ENCODE data around the gene THRAP3.
"Not testable (repeated sequence)": the region's sequence is repeated elsewhere in the genome, so short reads cannot be mapped to it uniquely, and the experiment has no call there.

The THRAP3 gene

GRCh38 chr1:36222481-36223380, 1.5 kb upstream of the THRAP3 start:
- no peaks in the 10 kb centered on the region for H3K9me3 Mint-ChIP-seq
- peaks cover 8% of the 10 kb centered on the region for H3K36me3 Mint-ChIP-seq
- H3K27me3 Mint-ChIP-seq, result no peaks in the 10 kb centered on the region
- peaks cover 22% of the 10 kb centered on the region for H3K4me1 Mint-ChIP-seq
- ATAC-seq (ENCODE audit: low read depth) (no peak), DNase-seq (ENCODE audit: low spot score in 2 of 2) (no peak)
- peak overlapping the region; percentile 100 for H3K27ac Mint-ChIP-seq
- H3K4me3 Mint-ChIP-seq, result peak overlapping the region; percentile 99

- ATAC-seq (ENCODE audit: low read depth) (peak; percentile 33), DNase-seq (ENCODE audit: low spot score in 2 of 2) (peak in 1 of 2 donors; percentile 58)
- H3K9me3 Mint-ChIP-seq, result no peaks in the 10 kb centered on the region
- H3K27me3 Mint-ChIP-seq, result no peaks in the 10 kb centered on the region
- H3K4me1 Mint-ChIP-seq, result peaks cover 22% of the 10 kb centered on the region
- H3K27ac Mint-ChIP-seq, result peak overlapping the region; percentile 100
- H3K4me3 Mint-ChIP-seq, result peak overlapping the region; percentile 99
- H3K36me3 Mint-ChIP-seq, result peaks cover 8% of the 10 kb centered on the region
Observed at GRCh38 chr1:36223381-36223995, 755 bp upstream of the THRAP3 start.

DNA sequence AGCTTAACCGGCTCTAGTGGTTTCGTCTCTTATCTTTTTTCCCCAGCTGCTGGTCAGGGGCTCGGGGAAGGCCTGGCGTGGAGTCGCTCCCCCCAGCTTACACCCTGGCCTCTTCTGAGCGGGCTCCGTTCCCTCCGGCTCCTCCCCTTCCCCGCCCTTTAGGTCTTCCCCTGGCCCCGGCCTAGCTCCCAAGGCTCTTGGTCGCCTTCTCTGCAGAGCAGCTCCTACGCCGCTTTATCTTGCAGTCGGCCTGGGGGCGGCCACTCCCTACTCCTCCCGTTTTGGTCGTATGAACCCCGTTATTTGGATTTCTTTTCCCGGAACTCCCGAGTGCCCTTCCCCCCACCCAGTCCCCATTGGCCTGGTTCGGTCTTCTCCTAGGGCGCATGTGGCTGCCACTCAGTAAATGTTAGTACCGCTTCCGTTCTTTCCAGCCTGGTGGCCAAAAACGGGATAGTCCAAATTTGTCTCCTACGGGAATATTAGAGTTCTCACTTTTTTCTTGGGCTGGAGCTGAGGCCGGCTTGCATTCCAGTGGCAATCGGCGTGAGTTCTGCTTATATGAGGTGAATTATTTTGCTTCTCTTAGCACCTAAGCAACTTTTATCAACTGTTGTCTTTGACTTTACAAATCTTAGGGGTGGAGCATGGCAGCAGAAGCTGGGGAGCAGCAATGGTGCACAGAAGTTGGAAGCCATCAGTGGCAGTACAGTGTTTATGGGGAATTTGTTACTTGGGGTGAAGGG, 467 bp downstream of the THRAP3 start:
- ATAC-seq (ENCODE audit: low read depth) (peak; percentile 43), DNase-seq (ENCODE audit: low spot score in 2 of 2) (no peak)
- Mint-ChIP-seq H3K36me3 (peaks cover 8% of the 10 kb centered on the region), H3K9me3 (no peaks in the 10 kb centered on the region), H3K27ac (peak overlapping the region; percentile 100), H3K27me3 (no peaks in the 10 kb centered on the region), H3K4me3 (peak overlapping the region; percentile 99), H3K4me1 (peaks cover 22% of the 10 kb centered on the region)

GRCh38 chr1:36225283-36225899, 1.1 kb downstream of the THRAP3 start:
- H3K4me3 Mint-ChIP-seq, result peak overlapping the region; percentile 99
- DNase-seq (ENCODE audit: low spot score in 2 of 2) (no peak), ATAC-seq (ENCODE audit: low read depth) (no peak)
- H3K36me3 Mint-ChIP-seq, result peaks cover 8% of the 10 kb centered on the region
- H3K27ac Mint-ChIP-seq, result peak overlapping the region; percentile 100
- H3K4me1 Mint-ChIP-seq, result peaks cover 22% of the 10 kb centered on the region
- H3K9me3 Mint-ChIP-seq, result no peaks in the 10 kb centered on the region
- H3K27me3 Mint-ChIP-seq, result no peaks in the 10 kb centered on the region

DNA sequence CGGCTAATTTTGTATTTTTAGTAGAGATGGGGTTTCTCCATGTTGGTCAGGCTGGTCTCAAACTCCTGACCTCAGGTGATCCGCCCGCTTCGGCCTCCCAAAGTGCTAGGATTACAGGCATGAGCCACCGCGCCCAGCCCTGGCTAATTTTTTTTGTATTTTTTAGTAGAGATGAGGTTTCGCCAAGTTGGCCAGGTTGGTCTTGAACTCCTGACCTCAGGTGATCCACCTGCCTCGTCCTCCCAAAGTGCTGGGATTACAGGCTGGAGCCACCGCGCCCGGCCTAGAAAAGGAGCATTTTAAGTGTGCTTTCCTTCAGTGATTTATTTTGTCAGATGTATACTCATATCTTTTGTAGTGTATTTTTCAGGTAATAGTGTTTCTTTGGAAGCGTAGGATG, 6.0 kb downstream of the THRAP3 start:
- H3K4me3 Mint-ChIP-seq; H3K9me3 Mint-ChIP-seq; H3K27me3 Mint-ChIP-seq; ATAC-seq (ENCODE audit: low read depth); H3K27ac Mint-ChIP-seq; DNase-seq (ENCODE audit: low spot score in 2 of 2): not testable (repeated sequence)
- H3K36me3 Mint-ChIP-seq, result peaks cover 14% of the 10 kb centered on the region
- H3K4me1 Mint-ChIP-seq, result peaks cover 31% of the 10 kb centered on the region

DNA sequence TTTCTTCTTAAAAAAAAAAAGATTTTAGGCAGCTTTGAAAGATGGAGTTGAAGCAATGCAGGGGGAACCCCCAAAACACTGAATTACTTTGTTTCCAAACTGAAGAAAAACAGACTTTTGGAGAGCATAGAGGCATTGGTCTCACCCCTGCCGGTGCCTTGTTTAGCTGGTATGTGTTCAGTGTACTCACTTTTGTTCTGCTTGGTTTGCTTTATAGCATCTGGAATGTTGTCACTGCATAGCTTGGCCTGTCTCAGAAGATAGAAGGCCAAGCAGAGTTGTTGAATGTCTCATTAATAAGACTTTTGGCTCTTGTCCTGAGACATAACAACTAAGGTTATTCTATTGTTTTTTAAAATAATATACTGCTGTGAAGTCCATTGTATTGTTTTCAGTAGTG, 6.9 kb downstream of the THRAP3 start:
- H3K9me3 Mint-ChIP-seq, result no peaks in the 10 kb centered on the region
- H3K27me3 Mint-ChIP-seq, result no peaks in the 10 kb centered on the region
- H3K27ac Mint-ChIP-seq, result peak overlapping the region; percentile 96

GRCh38 chr1:36232212-36233095, 8.2 kb downstream of the THRAP3 start:
- H3K36me3 Mint-ChIP-seq, result peaks cover 11% of the 10 kb centered on the region
- H3K27ac Mint-ChIP-seq, result peak overlapping the region; percentile 96
- peaks cover 27% of the 10 kb centered on the region for H3K4me1 Mint-ChIP-seq
- DNase-seq (ENCODE audit: low spot score in 2 of 2) (peak in 1 of 2 donors; percentile 28), ATAC-seq (ENCODE audit: low read depth) (peak; percentile 95)
- no peaks in the 10 kb centered on the region for H3K9me3 Mint-ChIP-seq
- no peaks in the 10 kb centered on the region for H3K27me3 Mint-ChIP-seq
- peak overlapping the region; percentile 63 for H3K4me3 Mint-ChIP-seq

More for the DNA sequence above, 6.9 kb downstream of the THRAP3 start:
- ATAC-seq (ENCODE audit: low read depth) (no peak), DNase-seq (ENCODE audit: low spot score in 2 of 2) (no peak)
- Mint-ChIP-seq H3K36me3 (peaks cover 14% of the 10 kb centered on the region), H3K4me1 (peaks cover 28% of the 10 kb centered on the region), H3K4me3 (no peak overlapping the region)

GRCh38 chr1:36236302-36236701, 12.1 kb downstream of the THRAP3 start:
- H3K4me3 Mint-ChIP-seq, result no peak overlapping the region
- DNase-seq (ENCODE audit: low spot score in 2 of 2) (no peak), ATAC-seq (ENCODE audit: low read depth) (no peak)
- peaks cover 27% of the 10 kb centered on the region for H3K4me1 Mint-ChIP-seq
- H3K36me3 Mint-ChIP-seq, result peaks cover 11% of the 10 kb centered on the region
- H3K9me3 Mint-ChIP-seq, result no peaks in the 10 kb centered on the region
- H3K27ac Mint-ChIP-seq, result peak overlapping the region; percentile 92
- H3K27me3 Mint-ChIP-seq, result no peaks in the 10 kb centered on the region

- DNase-seq (ENCODE audit: low spot score in 2 of 2) (no peak), ATAC-seq (ENCODE audit: low read depth) (no peak)
- Mint-ChIP-seq H3K4me1 (peaks cover 18% of the 10 kb centered on the region), H3K27me3 (no peaks in the 10 kb centered on the region), H3K4me3 (no peak overlapping the region), H3K27ac (peak overlapping the region; percentile 47), H3K9me3 (no peaks in the 10 kb centered on the region), H3K36me3 (peaks cover 9% of the 10 kb centered on the region)
Observed at GRCh38 chr1:36238433-36238832, 14.2 kb downstream of the THRAP3 start.

- DNase-seq (ENCODE audit: low spot score in 2 of 2) (no peak), ATAC-seq (ENCODE audit: low read depth) (no peak)
- H3K4me1 Mint-ChIP-seq, result peaks cover 15% of the 10 kb centered on the region
- H3K4me3 Mint-ChIP-seq, result no peak overlapping the region
- H3K36me3 Mint-ChIP-seq, result peaks cover 13% of the 10 kb centered on the region
- no peaks in the 10 kb centered on the region for H3K27me3 Mint-ChIP-seq
- peak overlapping the region; percentile 70 for H3K27ac Mint-ChIP-seq
- H3K9me3 Mint-ChIP-seq, result no peaks in the 10 kb centered on the region
Observed at GRCh38 chr1:36239941-36240637, 15.8 kb downstream of the THRAP3 start.

- no peak overlapping the region for H3K4me3 Mint-ChIP-seq
- H3K27me3 Mint-ChIP-seq, result no peaks in the 10 kb centered on the region
- H3K27ac Mint-ChIP-seq, result no peak overlapping the region
- no peaks in the 10 kb centered on the region for H3K9me3 Mint-ChIP-seq
- ATAC-seq (ENCODE audit: low read depth) (no peak), DNase-seq (ENCODE audit: low spot score in 2 of 2) (no peak)
- peaks cover 22% of the 10 kb centered on the region for H3K36me3 Mint-ChIP-seq
- peaks cover 27% of the 10 kb centered on the region for H3K4me1 Mint-ChIP-seq
Observed at GRCh38 chr1:36247538-36247937, 23.3 kb downstream of the THRAP3 start.

- Mint-ChIP-seq H3K4me1 (peaks cover 27% of the 10 kb centered on the region), H3K27me3 (no peaks in the 10 kb centered on the region), H3K4me3 (no peak overlapping the region), H3K9me3 (no peaks in the 10 kb centered on the region), H3K36me3 (peaks cover 20% of the 10 kb centered on the region), H3K27ac (no peak overlapping the region)
- DNase-seq (ENCODE audit: low spot score in 2 of 2) (no peak), ATAC-seq (ENCODE audit: low read depth) (no peak)
Observed at GRCh38 chr1:36248250-36248894, 24.1 kb downstream of the THRAP3 start.

Data from memory B cell (primary cell).